Liver (tissue), 3 donors: ENCODE measurements around the gene SDE2.

Experiments
- EGR1 ChIP-seq, 2 donors: IDR thresholded peaks; 2 replicates each; pipeline ENCODE4 v1.6.1; 2016 to 2018; ENCODE audit warnings: antibody characterized with exemption in 2 of 2, low read depth in 2 of 2
- JUND ChIP-seq, 2 donors: IDR thresholded peaks; 2 replicates each; pipeline ENCODE4 v1.6.1; 2016; ENCODE audit warnings: antibody characterized with exemption in 2 of 2
- RAD21 ChIP-seq, 2 donors: IDR thresholded peaks; 2 replicates each; pipeline ENCODE4 v1.6.1; 2016; ENCODE audit warnings: antibody characterized with exemption in 2 of 2, mild to moderate bottlenecking in 2 of 2
- RXRA ChIP-seq, 2 donors: IDR thresholded peaks; 2 replicates each; pipeline ENCODE4 v1.6.1; 2017 to 2018; ENCODE audit warnings: antibody characterized with exemption in 2 of 2, mild to moderate bottlenecking in 1 of 2
- TAF1 ChIP-seq: conservative IDR thresholded peaks from 2 replicates; pipeline ENCODE4 v1.6.1; 2016; ENCODE audit warnings: antibody characterized with exemption, mild to moderate bottlenecking
- TF ChIP-seq, protein P1 (sequence below): IDR thresholded peaks from 2 replicates; pipeline ENCODE4 v1.6.1; 2016; ENCODE audit warnings: antibody characterized with exemption, mild to moderate bottlenecking
- TF ChIP-seq, protein P2 (sequence below): fragments of 150-350 bp; IDR thresholded peaks from 2 replicates; pipeline ENCODE4 v1.5.1; 2017; ENCODE audit warnings: improper control_type of control experiment, low read depth, low read length; ENCODE audit not compliant: missing input control
- TF ChIP-seq, protein P3 (sequence below): IDR thresholded peaks from 2 replicates; pipeline ENCODE4 v1.6.1; 2016; ENCODE audit warnings: antibody characterized with exemption
- TF ChIP-seq, protein P4 (sequence below): IDR thresholded peaks from 2 replicates; pipeline ENCODE4 v1.6.1; 2016; ENCODE audit warnings: antibody characterized with exemption
- donor health status: healthy.
- donor health status: healthy.

DNA sequence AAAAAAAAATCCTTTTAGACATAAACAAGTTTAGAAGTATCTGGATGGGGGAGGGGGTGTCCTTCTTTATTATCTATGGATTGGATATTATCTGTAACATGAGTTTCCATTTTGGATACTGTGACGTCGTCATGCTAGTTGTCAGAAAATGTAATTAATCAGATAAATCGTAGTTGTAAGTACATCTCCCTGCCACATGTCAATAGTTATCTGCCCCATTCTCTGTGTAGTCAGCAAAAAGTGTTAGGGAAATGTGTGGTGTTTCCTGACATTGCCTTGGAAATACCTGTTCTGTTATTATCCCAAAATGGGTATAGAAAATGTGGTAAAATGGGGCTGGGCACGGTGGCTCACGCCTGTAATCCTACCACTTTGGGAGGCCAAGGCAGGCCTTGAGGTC lies 24.6 kb upstream of the SDE2 start:
- TF ChIP-seq, protein P1, sequence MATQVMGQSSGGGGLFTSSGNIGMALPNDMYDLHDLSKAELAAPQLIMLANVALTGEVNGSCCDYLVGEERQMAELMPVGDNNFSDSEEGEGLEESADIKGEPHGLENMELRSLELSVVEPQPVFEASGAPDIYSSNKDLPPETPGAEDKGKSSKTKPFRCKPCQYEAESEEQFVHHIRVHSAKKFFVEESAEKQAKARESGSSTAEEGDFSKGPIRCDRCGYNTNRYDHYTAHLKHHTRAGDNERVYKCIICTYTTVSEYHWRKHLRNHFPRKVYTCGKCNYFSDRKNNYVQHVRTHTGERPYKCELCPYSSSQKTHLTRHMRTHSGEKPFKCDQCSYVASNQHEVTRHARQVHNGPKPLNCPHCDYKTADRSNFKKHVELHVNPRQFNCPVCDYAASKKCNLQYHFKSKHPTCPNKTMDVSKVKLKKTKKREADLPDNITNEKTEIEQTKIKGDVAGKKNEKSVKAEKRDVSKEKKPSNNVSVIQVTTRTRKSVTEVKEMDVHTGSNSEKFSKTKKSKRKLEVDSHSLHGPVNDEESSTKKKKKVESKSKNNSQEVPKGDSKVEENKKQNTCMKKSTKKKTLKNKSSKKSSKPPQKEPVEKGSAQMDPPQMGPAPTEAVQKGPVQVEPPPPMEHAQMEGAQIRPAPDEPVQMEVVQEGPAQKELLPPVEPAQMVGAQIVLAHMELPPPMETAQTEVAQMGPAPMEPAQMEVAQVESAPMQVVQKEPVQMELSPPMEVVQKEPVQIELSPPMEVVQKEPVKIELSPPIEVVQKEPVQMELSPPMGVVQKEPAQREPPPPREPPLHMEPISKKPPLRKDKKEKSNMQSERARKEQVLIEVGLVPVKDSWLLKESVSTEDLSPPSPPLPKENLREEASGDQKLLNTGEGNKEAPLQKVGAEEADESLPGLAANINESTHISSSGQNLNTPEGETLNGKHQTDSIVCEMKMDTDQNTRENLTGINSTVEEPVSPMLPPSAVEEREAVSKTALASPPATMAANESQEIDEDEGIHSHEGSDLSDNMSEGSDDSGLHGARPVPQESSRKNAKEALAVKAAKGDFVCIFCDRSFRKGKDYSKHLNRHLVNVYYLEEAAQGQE, result no peak
- TF ChIP-seq, protein P2, sequence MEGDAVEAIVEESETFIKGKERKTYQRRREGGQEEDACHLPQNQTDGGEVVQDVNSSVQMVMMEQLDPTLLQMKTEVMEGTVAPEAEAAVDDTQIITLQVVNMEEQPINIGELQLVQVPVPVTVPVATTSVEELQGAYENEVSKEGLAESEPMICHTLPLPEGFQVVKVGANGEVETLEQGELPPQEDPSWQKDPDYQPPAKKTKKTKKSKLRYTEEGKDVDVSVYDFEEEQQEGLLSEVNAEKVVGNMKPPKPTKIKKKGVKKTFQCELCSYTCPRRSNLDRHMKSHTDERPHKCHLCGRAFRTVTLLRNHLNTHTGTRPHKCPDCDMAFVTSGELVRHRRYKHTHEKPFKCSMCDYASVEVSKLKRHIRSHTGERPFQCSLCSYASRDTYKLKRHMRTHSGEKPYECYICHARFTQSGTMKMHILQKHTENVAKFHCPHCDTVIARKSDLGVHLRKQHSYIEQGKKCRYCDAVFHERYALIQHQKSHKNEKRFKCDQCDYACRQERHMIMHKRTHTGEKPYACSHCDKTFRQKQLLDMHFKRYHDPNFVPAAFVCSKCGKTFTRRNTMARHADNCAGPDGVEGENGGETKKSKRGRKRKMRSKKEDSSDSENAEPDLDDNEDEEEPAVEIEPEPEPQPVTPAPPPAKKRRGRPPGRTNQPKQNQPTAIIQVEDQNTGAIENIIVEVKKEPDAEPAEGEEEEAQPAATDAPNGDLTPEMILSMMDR, result no peak
- TF ChIP-seq, protein P3, sequence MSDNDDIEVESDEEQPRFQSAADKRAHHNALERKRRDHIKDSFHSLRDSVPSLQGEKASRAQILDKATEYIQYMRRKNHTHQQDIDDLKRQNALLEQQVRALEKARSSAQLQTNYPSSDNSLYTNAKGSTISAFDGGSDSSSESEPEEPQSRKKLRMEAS, result no peak
- TF ChIP-seq RAD21 (IDR thresholded peaks at IDR 0.05) (no peak), TAF1 (no peak), EGR1 (IDR thresholded peaks at IDR 0.05; ENCODE audit: low read depth in 2 of 2) (no peak), RXRA (IDR thresholded peaks at IDR 0.05) (no peak), JUND (IDR thresholded peaks at IDR 0.05) (no peak)
- TF ChIP-seq, protein P4, sequence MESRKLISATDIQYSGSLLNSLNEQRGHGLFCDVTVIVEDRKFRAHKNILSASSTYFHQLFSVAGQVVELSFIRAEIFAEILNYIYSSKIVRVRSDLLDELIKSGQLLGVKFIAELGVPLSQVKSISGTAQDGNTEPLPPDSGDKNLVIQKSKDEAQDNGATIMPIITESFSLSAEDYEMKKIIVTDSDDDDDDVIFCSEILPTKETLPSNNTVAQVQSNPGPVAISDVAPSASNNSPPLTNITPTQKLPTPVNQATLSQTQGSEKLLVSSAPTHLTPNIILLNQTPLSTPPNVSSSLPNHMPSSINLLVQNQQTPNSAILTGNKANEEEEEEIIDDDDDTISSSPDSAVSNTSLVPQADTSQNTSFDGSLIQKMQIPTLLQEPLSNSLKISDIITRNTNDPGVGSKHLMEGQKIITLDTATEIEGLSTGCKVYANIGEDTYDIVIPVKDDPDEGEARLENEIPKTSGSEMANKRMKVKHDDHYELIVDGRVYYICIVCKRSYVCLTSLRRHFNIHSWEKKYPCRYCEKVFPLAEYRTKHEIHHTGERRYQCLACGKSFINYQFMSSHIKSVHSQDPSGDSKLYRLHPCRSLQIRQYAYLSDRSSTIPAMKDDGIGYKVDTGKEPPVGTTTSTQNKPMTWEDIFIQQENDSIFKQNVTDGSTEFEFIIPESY, result no peak
